Measurements from ENCODE around the gene DCBLD1. TPM values are rescaled to one million over a fixed set of nuclear protein-coding genes. Genes with fewer than 3 reads are reported as not detected.

The DCBLD1 gene
- total and polyA plus RNA-seq, 9 of the 15 experiments (the other 6 are each of a cell fraction or from before 2014, with no cell fraction given) = 0.80 to 8.5 (median 6.8) TPM

DNA sequence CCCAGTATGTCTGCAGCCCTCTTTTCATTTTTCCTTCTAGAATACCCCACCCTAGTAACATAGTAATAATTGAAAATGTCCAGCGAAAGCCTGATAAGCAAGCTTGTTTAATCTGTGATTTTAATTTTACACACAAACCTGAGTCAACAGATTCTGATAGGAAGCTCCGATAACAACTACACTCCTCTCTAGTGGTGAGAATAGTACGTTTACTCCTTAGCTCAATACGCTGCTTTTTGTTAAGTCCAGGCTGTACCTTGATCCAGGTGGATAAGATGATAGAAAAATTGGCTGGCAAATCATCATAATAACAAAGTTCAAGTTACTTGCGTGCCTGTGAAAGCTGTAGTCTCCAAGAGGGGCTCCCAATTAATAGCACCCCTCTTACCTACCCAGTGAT, 25.5 kb upstream of the DCBLD1 start (continued):
- TF ChIP-seq, protein P1, sequence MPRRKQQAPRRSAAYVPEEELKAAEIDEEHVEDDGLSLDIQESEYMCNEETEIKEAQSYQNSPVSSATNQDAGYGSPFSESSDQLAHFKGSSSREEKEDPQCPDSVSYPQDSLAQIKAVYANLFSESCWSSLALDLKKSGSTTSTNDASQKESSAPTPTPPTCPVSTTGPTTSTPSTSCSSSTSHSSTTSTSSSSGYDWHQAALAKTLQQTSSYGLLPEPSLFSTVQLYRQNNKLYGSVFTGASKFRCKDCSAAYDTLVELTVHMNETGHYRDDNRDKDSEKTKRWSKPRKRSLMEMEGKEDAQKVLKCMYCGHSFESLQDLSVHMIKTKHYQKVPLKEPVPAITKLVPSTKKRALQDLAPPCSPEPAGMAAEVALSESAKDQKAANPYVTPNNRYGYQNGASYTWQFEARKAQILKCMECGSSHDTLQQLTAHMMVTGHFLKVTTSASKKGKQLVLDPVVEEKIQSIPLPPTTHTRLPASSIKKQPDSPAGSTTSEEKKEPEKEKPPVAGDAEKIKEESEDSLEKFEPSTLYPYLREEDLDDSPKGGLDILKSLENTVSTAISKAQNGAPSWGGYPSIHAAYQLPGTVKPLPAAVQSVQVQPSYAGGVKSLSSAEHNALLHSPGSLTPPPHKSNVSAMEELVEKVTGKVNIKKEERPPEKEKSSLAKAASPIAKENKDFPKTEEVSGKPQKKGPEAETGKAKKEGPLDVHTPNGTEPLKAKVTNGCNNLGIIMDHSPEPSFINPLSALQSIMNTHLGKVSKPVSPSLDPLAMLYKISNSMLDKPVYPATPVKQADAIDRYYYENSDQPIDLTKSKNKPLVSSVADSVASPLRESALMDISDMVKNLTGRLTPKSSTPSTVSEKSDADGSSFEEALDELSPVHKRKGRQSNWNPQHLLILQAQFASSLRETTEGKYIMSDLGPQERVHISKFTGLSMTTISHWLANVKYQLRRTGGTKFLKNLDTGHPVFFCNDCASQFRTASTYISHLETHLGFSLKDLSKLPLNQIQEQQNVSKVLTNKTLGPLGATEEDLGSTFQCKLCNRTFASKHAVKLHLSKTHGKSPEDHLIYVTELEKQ (CRISPR knock-in tag; IDR thresholded peaks at IDR 0.05) = no peak
- no peak for TF ChIP-seq LCOR (CRISPR knock-in tag; IDR thresholded peaks at IDR 0.05)
- no peak for TF ChIP-seq REST (IDR thresholded peaks at IDR 0.05; ENCODE audit: borderline replicate concordance)
- TF ChIP-seq REST (CRISPR knock-in tag; IDR thresholded peaks at IDR 0.05; ENCODE audit: low read depth) = no peak
- no peak for TF ChIP-seq HMGN3 (IDR thresholded peaks at IDR 0.05; ENCODE audit: borderline replicate concordance, extremely low read depth, insufficient read length, low read depth, low read length)
- no peak for TF ChIP-seq RAD51 (IDR thresholded peaks at IDR 0.05; ENCODE audit: borderline replicate concordance, low read depth)
- no peak for TF ChIP-seq GATA2 (CRISPR knock-in tag; IDR thresholded peaks at IDR 0.05)
